Calu3 (cell line): ENCODE results near the gene TPM1. TPM values are rescaled to one million over a fixed set of nuclear protein-coding genes. Genes with fewer than 3 reads are reported as not detected.

Experiments used
- BruUV-seq: library from RNA; stranded (reverse); fragments of 400-500 nt; replicated peaks from 2 replicates; lab custom pipeline; 2021; lab: Mats Ljungman, UMichigan
- CTCF ChIA-PET: fragments of 300-600 bp; sonication (Branson Sonifier 250); formaldehyde crosslinking; loops from one replicate; lab custom pipeline; 2022; ENCODE audit warnings: antibody characterized with exemption; lab: Charles Lee
- DNase-seq: peaks from one replicate; pipeline ENCODE4 v3.0.0; 2022
- H3K27ac Mint-ChIP-seq: one replicate; pipeline ENCODE4 v1.8.0; 2022; ENCODE audit warnings: mixed read lengths; ENCODE audit not compliant: unreplicated experiment
- H3K27me3 Mint-ChIP-seq: one replicate; pipeline ENCODE4 v1.8.0; 2022; ENCODE audit warnings: mixed read lengths; ENCODE audit not compliant: unreplicated experiment
- H3K36me3 Mint-ChIP-seq: one replicate; pipeline ENCODE4 v1.8.0; 2022; ENCODE audit warnings: mild to moderate bottlenecking, moderate library complexity, mixed read lengths; ENCODE audit not compliant: insufficient read depth, unreplicated experiment
- H3K4me1 Mint-ChIP-seq: one replicate; pipeline ENCODE4 v1.8.0; 2022; ENCODE audit warnings: mild to moderate bottlenecking, low read depth, mixed read lengths; ENCODE audit not compliant: unreplicated experiment
- H3K4me3 Mint-ChIP-seq: one replicate; pipeline ENCODE4 v1.8.0; 2022; ENCODE audit warnings: mild to moderate bottlenecking, low read depth, moderate library complexity, mixed read lengths; ENCODE audit not compliant: unreplicated experiment
- H3K9me3 Mint-ChIP-seq: one replicate; pipeline ENCODE4 v1.8.0; 2022; ENCODE audit warnings: low read depth, mixed read lengths; ENCODE audit not compliant: unreplicated experiment
- CTCF ChIP-seq: fragments of 200-600 bp; IDR thresholded peaks from one replicate; pipeline ENCODE4 v1.8.0; 2022; ENCODE audit warnings: antibody characterized with exemption; ENCODE audit not compliant: unreplicated experiment
- intact Hi-C: fragments of 100-400 bp; cut with micrococcal nuclease; formaldehyde crosslinking; loops from one replicate; pipeline ENCODE4 v1.10.0; 2022; ENCODE audit not compliant: unreplicated experiment
- total RNA-seq: library from RNA; stranded (reverse); gene quantifications from 2 replicates; pipeline ENCODE4 v1.2.3, GENCODE V29; 2022

The TPM1 gene
- total RNA-seq, 1 experiment from 2014 or later, result 1,158 TPM

- H3K4me1 Mint-ChIP-seq, result peaks cover 35% of the 10 kb centered on the region
- no peak overlapping the region for H3K4me3 Mint-ChIP-seq
- intact Hi-C loops, result no loop called here
- peaks cover 100% of the 10 kb centered on the region for H3K36me3 Mint-ChIP-seq
- TF ChIP-seq CTCF, result no peak
- H3K27me3 Mint-ChIP-seq, result no peaks in the 10 kb centered on the region
- no peaks in the 10 kb centered on the region for H3K9me3 Mint-ChIP-seq
- DNase-seq, result no peak
- CTCF ChIA-PET, result no interaction called here
- BruUV-seq, result no TSS peak
- H3K27ac Mint-ChIP-seq, result peak overlapping the region; percentile 75
Measured at GRCh38 chr15:63057468-63058345, 15.2 kb downstream of the TPM1 start.

GRCh38 chr15:63059075-63059474 is 16.5 kb downstream of the TPM1 start:
- no peak for TF ChIP-seq CTCF
- H3K27ac Mint-ChIP-seq, result peak overlapping the region; percentile 14
- H3K9me3 Mint-ChIP-seq, result no peaks in the 10 kb centered on the region
- DNase-seq, result no peak
- peaks cover 22% of the 10 kb centered on the region for H3K4me1 Mint-ChIP-seq
- H3K27me3 Mint-ChIP-seq, result no peaks in the 10 kb centered on the region
- CTCF ChIA-PET, result no interaction called here
- intact Hi-C loops, result no loop called here
- H3K36me3 Mint-ChIP-seq, result peaks cover 99% of the 10 kb centered on the region
- BruUV-seq, result no TSS peak
- no peak overlapping the region for H3K4me3 Mint-ChIP-seq

- Mint-ChIP-seq H3K4me3 (no peak overlapping the region), H3K9me3 (no peaks in the 10 kb centered on the region), H3K4me1 (peaks cover 16% of the 10 kb centered on the region), H3K27ac (peak overlapping the region; percentile 89), H3K27me3 (no peaks in the 10 kb centered on the region), H3K36me3 (peaks cover 99% of the 10 kb centered on the region)
- no TSS peak for BruUV-seq
- TF ChIP-seq CTCF, result no peak
- DNase-seq, result no peak
- CTCF ChIA-PET, result no interaction called here
- intact Hi-C loops, result no loop called here
Measured at GRCh38 chr15:63059573-63060216, 17.1 kb downstream of the TPM1 start.

GRCh38 chr15:63060699-63061098 is 18.2 kb downstream of the TPM1 start:
- Mint-ChIP-seq H3K9me3 (no peaks in the 10 kb centered on the region), H3K27me3 (no peaks in the 10 kb centered on the region), H3K27ac (peak overlapping the region; percentile 89), H3K4me3 (peak overlapping the region; percentile 37), H3K36me3 (peaks cover 99% of the 10 kb centered on the region), H3K4me1 (peaks cover 7% of the 10 kb centered on the region)
- intact Hi-C loops, result no loop called here
- no TSS peak for BruUV-seq
- CTCF ChIA-PET, result no interaction called here
- no peak for TF ChIP-seq CTCF
- no peak for DNase-seq
